ENCODE measurements around the gene GLB1L2.

GLB1L2 gene

GRCh38 chr11:134417871-134418840 lies 86.4 kb downstream of the GLB1L2 start:
- in situ Hi-C loops (cut with MboI; ENCODE audit: low sequenced_read_pairs) = no loop called here

- in situ Hi-C loops (cut with MboI; ENCODE audit: low sequenced_read_pairs) = no loop called here
These were observed 91.3 kb downstream of the GLB1L2 start for GRCh38 chr11:134423106-134423505.

- in situ Hi-C loops (cut with MboI; ENCODE audit: low sequenced_read_pairs) = no loop called here
These were observed 93.6 kb downstream of the GLB1L2 start for GRCh38 chr11:134425413-134425812.

All from hTERT RPE-1 (cell line).